ENCODE measurements around the gene ANKRD23. TPM values are rescaled to one million over a fixed set of nuclear protein-coding genes. Genes with fewer than 3 reads are reported as not detected.

The ANKRD23 gene
- total and polyA plus RNA-seq, 7 donors = 0.69 to 5.5 (median 3.8) TPM; not detected in 1

GRCh38 chr2:96801786-96802595, 41.8 kb downstream of the ANKRD23 start:
- TF ChIP-seq EP300 (IDR thresholded peaks at IDR 0.05) = no peak
- TF ChIP-seq CTCF (IDR thresholded peaks at IDR 0.05) = no peak
- TF ChIP-seq POLR2A (IDR thresholded peaks at IDR 0.05) = no peak
- no peak for TF ChIP-seq POLR2AphosphoS5 (IDR thresholded peaks at IDR 0.05)
- Histone ChIP-seq H3K4me3 (no peak overlapping the region), H3K27me3 (no peaks in the 10 kb centered on the region), H3K4me1 (peaks cover 0 to 8% (median 7%) of the 10 kb centered on the region in 4 donors), H3K27ac (no peak overlapping the region), H3K9me3 (no peaks in the 10 kb centered on the region), H3K36me3 (peaks cover 0 to 42% (median 6%) of the 10 kb centered on the region in 4 donors)
- intact Hi-C loops (cut with DNase I) = loop anchor here (5.0 kb wide), 2 partner anchors 40 to 65 kb away; partner anchors contain the start of gene CNNM4
- peak; percentile 47 for DNase-seq
- 67 to 88% methylated on average over 10 of the region's 10 CpGs for WGBS, 2 donors

GRCh38 chr2:96801005-96801785, 42.6 kb downstream of the ANKRD23 start:
- intact Hi-C loops (cut with DNase I) = loop anchor here (5.0 kb wide), 2 partner anchors 39 to 64 kb away; partner anchors contain the start of gene CNNM4
- WGBS, 2 donors = 38 to 42% methylated on average over 15 of the region's 15 CpGs
- no peak for TF ChIP-seq EP300 (IDR thresholded peaks at IDR 0.05)
- peak; percentile 80 to 94 (median 91) for TF ChIP-seq CTCF (IDR thresholded peaks at IDR 0.05)
- TF ChIP-seq POLR2AphosphoS5 (IDR thresholded peaks at IDR 0.05) = peak in 2 of 4 donors; percentile 26 to 27
- no peaks in the 10 kb centered on the region for H3K27me3 ChIP-seq
- H3K4me3 ChIP-seq = no peak overlapping the region
- peaks cover 0 to 42% (median 6%) of the 10 kb centered on the region in 4 donors for H3K36me3 ChIP-seq
- DNase-seq = peak; percentile 85
- peaks cover 0 to 8% (median 7%) of the 10 kb centered on the region in 4 donors for H3K4me1 ChIP-seq
- no peaks in the 10 kb centered on the region for H3K9me3 ChIP-seq
- H3K27ac ChIP-seq = no peak overlapping the region

GRCh38 chr2:96800061-96801004, 43.5 kb downstream of the ANKRD23 start:
- peak; percentile 62 for DNase-seq
- H3K9me3 ChIP-seq = no peaks in the 10 kb centered on the region
- H3K4me3 ChIP-seq = no peak overlapping the region
- peaks cover 0 to 8% (median 7%) of the 10 kb centered on the region in 4 donors for H3K4me1 ChIP-seq
- 80 to 84% methylated on average over 27 of the region's 27 CpGs for WGBS, 2 donors
- intact Hi-C loops (cut with DNase I) = loop anchor here (5.0 kb wide), 2 partner anchors 38 to 63 kb away; partner anchors contain the start of gene CNNM4
- peaks cover 0 to 42% (median 6%) of the 10 kb centered on the region in 4 donors for H3K36me3 ChIP-seq
- no peaks in the 10 kb centered on the region for H3K27me3 ChIP-seq
- H3K27ac ChIP-seq = no peak overlapping the region
- TF ChIP-seq CTCF (IDR thresholded peaks at IDR 0.05) = no peak
- TF ChIP-seq EP300 (IDR thresholded peaks at IDR 0.05) = no peak
- no peak for TF ChIP-seq POLR2AphosphoS5 (IDR thresholded peaks at IDR 0.05)
- no peak for TF ChIP-seq POLR2A (IDR thresholded peaks at IDR 0.05)

- Histone ChIP-seq H3K9me3 (no peaks in the 10 kb centered on the region), H3K4me3 (no peak overlapping the region), H3K36me3 (peaks cover 0 to 42% (median 6%) of the 10 kb centered on the region in 4 donors), H3K27ac (no peak overlapping the region), H3K27me3 (no peaks in the 10 kb centered on the region), H3K4me1 (peaks cover 0 to 8% (median 7%) of the 10 kb centered on the region in 4 donors)
- WGBS, 2 donors = 94 to 96% methylated on average over 8 of the region's 8 CpGs
- intact Hi-C loops (cut with DNase I) = no loop called here
- TF ChIP-seq CTCF (IDR thresholded peaks at IDR 0.05) = no peak
- no peak for TF ChIP-seq EP300 (IDR thresholded peaks at IDR 0.05)
- no peak for TF ChIP-seq POLR2A (IDR thresholded peaks at IDR 0.05)
- no peak for TF ChIP-seq POLR2AphosphoS5 (IDR thresholded peaks at IDR 0.05)
- peak; percentile 57 for DNase-seq
Measured at GRCh38 chr2:96799623-96799935, 44.2 kb downstream of the ANKRD23 start.

All from sigmoid colon (tissue), 7 donors.